OCI-LY7 (cell line): ENCODE measurements around the gene STIP1. TPM values are rescaled to one million over a fixed set of nuclear protein-coding genes. Genes with fewer than 3 reads are reported as not detected.
A peak's percentile ranks its signal among the peaks of the same experiment; 100 is the strongest.

Experiments used
- BruUV-seq: library from RNA; stranded (reverse); fragments of 400-500 nt; replicated peaks from 2 replicates; lab custom pipeline; 2021; lab: Mats Ljungman, UMichigan
- CTCF ChIA-PET: fragments of 300-600 bp; sonication (Branson Sonifier 250); formaldehyde crosslinking; loops from one replicate; lab custom pipeline; 2022; ENCODE audit warnings: antibody characterized with exemption; ENCODE audit not compliant: unreplicated experiment; lab: Charles Lee
- POLR2A ChIA-PET: fragments of 300-600 bp; sonication (Branson Sonifier 250); formaldehyde crosslinking; loops from one replicate; lab custom pipeline; 2022; ENCODE audit warnings: antibody characterized with exemption; lab: Charles Lee
- DNase-seq: peaks from one replicate; pipeline ENCODE4 v3.0.0-alpha.2; 2015; ENCODE audit warnings: low spot score
- H2AFZ ChIP-seq: fragments of 200-600 bp; sonication (generic), shearing (Covaris generic); 2 replicates; pipeline ENCODE4 v1.6.1; 2014; ENCODE audit warnings: mild to moderate bottlenecking, antibody characterized with exemption, low read length, moderate library complexity
- H3K27ac ChIP-seq: fragments of 200-600 bp; sonication (generic); 2 replicates; pipeline ENCODE4 v1.5.1; 2014; ENCODE audit warnings: mixed run types, low read depth, mild to moderate bottlenecking, moderate library complexity, low read length, inconsistent platforms; ENCODE audit not compliant: poor library complexity, severe bottlenecking
- H3K36me3 ChIP-seq: fragments of 200-600 bp; sonication (generic); 2 replicates; pipeline ENCODE4 v1.6.1; 2014; ENCODE audit warnings: mild to moderate bottlenecking, antibody characterized with exemption, low read length, moderate library complexity, mixed read lengths; ENCODE audit not compliant: insufficient read depth
- H3K4me1 ChIP-seq: fragments of 200-600 bp; sonication (generic); 2 replicates; pipeline ENCODE4 v1.5.1; 2014; ENCODE audit warnings: mild to moderate bottlenecking, low read length; ENCODE audit not compliant: insufficient read depth, poor library complexity, severe bottlenecking
- H3K4me2 ChIP-seq: fragments of 200-600 bp; sonication (generic); 2 replicates; pipeline ENCODE4 v1.6.1; 2014; ENCODE audit warnings: mild to moderate bottlenecking, low read length
- H3K4me3 ChIP-seq: fragments of 200-600 bp; sonication (generic); 2 replicates; pipeline ENCODE4 v1.5.1; 2014; ENCODE audit warnings: mild to moderate bottlenecking, low read depth, low read length; ENCODE audit not compliant: poor library complexity, severe bottlenecking
- H3K79me2 ChIP-seq: fragments of 200-600 bp; sonication (generic); 2 replicates; pipeline ENCODE4 v1.6.1; 2016; ENCODE audit warnings: low read depth, mild to moderate bottlenecking, low read length, moderate library complexity, mixed read lengths; ENCODE audit not compliant: insufficient read depth
- H3K9me2 ChIP-seq: fragments of 200-600 bp; sonication (generic); 2 replicates; pipeline ENCODE4 v1.6.1; 2016; ENCODE audit warnings: mild to moderate bottlenecking, low read length, mixed read lengths; ENCODE audit not compliant: insufficient read depth
- H3K9me3 ChIP-seq: fragments of 200-600 bp; sonication (generic); 2 replicates; pipeline ENCODE4 v1.6.1; 2014; ENCODE audit warnings: mild to moderate bottlenecking, mixed run types, low read length, mixed read lengths
- H4K20me1 ChIP-seq: fragments of 200-600 bp; sonication (generic); 2 replicates; pipeline ENCODE4 v1.6.1; 2014; ENCODE audit warnings: mild to moderate bottlenecking, antibody characterized with exemption, low read length, moderate library complexity, mixed read lengths; ENCODE audit not compliant: insufficient read depth
- EZH2phosphoT487 ChIP-seq: fragments of 200-600 bp; sonication (generic); IDR thresholded peaks from 2 replicates; pipeline ENCODE4 v1.6.1; 2018; ENCODE audit warnings: low read depth, borderline replicate concordance, mild to moderate bottlenecking, mixed run types, antibody characterized with exemption, low read length, moderate library complexity, mixed read lengths
- intact Hi-C: fragments of 100-400 bp; cut with micrococcal nuclease; formaldehyde crosslinking; loops from one replicate; pipeline ENCODE4 v1.10.0; 2022; ENCODE audit not compliant: unreplicated experiment
- total RNA-seq, 2 experiments: library from RNA; depleted of rRNA in 1 of 2; stranded (reverse); fragments of >200 nt in 1 of 2; shearing (Covaris generic) in 1 of 2; gene quantifications; 2 replicates each; pipeline ENCODE4 v1.2.3, GENCODE V29; 2014 to 2022
- TF ChIP-seq, protein P1 (sequence below): fragments of 200-600 bp; sonication (generic); conservative IDR thresholded peaks from 2 replicates; pipeline ENCODE4 v1.5.1; 2014; ENCODE audit warnings: mild to moderate bottlenecking, antibody characterized with exemption, low read length, moderate library complexity, mixed read lengths

Gene STIP1
- total RNA-seq, 2 experiments from 2014 or later: 240 to 271 TPM

- no peaks in the 10 kb centered on the region for H3K36me3 ChIP-seq
- H3K9me2 ChIP-seq: no peaks in the 10 kb centered on the region
- TF ChIP-seq, protein P1, sequence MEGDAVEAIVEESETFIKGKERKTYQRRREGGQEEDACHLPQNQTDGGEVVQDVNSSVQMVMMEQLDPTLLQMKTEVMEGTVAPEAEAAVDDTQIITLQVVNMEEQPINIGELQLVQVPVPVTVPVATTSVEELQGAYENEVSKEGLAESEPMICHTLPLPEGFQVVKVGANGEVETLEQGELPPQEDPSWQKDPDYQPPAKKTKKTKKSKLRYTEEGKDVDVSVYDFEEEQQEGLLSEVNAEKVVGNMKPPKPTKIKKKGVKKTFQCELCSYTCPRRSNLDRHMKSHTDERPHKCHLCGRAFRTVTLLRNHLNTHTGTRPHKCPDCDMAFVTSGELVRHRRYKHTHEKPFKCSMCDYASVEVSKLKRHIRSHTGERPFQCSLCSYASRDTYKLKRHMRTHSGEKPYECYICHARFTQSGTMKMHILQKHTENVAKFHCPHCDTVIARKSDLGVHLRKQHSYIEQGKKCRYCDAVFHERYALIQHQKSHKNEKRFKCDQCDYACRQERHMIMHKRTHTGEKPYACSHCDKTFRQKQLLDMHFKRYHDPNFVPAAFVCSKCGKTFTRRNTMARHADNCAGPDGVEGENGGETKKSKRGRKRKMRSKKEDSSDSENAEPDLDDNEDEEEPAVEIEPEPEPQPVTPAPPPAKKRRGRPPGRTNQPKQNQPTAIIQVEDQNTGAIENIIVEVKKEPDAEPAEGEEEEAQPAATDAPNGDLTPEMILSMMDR: peak; percentile 71
- TF ChIP-seq EZH2phosphoT487: no peak
- no TSS peak for BruUV-seq
- POLR2A ChIA-PET: interaction anchor here (0.6 to 0.7 kb wide), 2 partner anchors 35 to 670 kb away, joined by 3 to 7 read pairs; no protein-coding TSS in a partner anchor
- peak; percentile 36 for DNase-seq
- H2AFZ ChIP-seq: peak overlapping the region; percentile 54; the same call in 1 of the 2 replicates
- H3K4me3 ChIP-seq: peak overlapping the region; percentile 76
- peaks cover 51% of the 10 kb centered on the region for H3K4me1 ChIP-seq
- H3K4me2 ChIP-seq: peak overlapping the region; percentile 98
- H3K27ac ChIP-seq: no peak overlapping the region
- no peaks in the 10 kb centered on the region for H4K20me1 ChIP-seq
- H3K9me3 ChIP-seq: no peaks in the 10 kb centered on the region
- intact Hi-C loops: no loop called here
- CTCF ChIA-PET: interaction anchor here (0.5 to 1.3 kb wide), 3 partner anchors 34 to 65 kb away, joined by 3 to 4 read pairs (median 3); partner anchors contain the start of gene TRMT112
- no peaks in the 10 kb centered on the region for H3K79me2 ChIP-seq
These were observed 66.3 kb downstream of the STIP1 start for GRCh38 chr11:64252003-64252872.

GRCh38 chr11:64253043-64253442, 67.1 kb downstream of the STIP1 start:
- Histone ChIP-seq H3K79me2 (no peaks in the 10 kb centered on the region), H2AFZ (no peak overlapping the region), H3K4me2 (peak overlapping the region; percentile 98; the same call in 1 of the 2 replicates), H3K36me3 (no peaks in the 10 kb centered on the region), H3K9me2 (no peaks in the 10 kb centered on the region), H3K27ac (no peak overlapping the region), H4K20me1 (no peaks in the 10 kb centered on the region), H3K4me1 (peaks cover 44% of the 10 kb centered on the region), H3K4me3 (no peak overlapping the region), H3K9me3 (no peaks in the 10 kb centered on the region)
- CTCF ChIA-PET: no interaction called here
- POLR2A ChIA-PET: no interaction called here
- intact Hi-C loops: no loop called here
- DNase-seq: no peak
- BruUV-seq: no TSS peak
- TF ChIP-seq, protein P1: no peak
- TF ChIP-seq EZH2phosphoT487: no peak
